ENCODE measurements around the gene FLRT1.

The FLRT1 gene

GRCh38 chr11:64026575-64027205 lies 9.0 kb upstream of the FLRT1 start:
- TF ChIP-seq CTCF (IDR thresholded peaks at IDR 0.05; ENCODE audit: low read depth, low read length) = no peak
- no peak for DNase-seq (ENCODE audit: extremely low read depth, low read depth)

GRCh38 chr11:64027651-64028397 lies 7.9 kb upstream of the FLRT1 start:
- DNase-seq (ENCODE audit: extremely low read depth, low read depth) = no peak
- TF ChIP-seq CTCF (IDR thresholded peaks at IDR 0.05; ENCODE audit: low read depth, low read length) = no peak

- DNase-seq (ENCODE audit: extremely low read depth, low read depth) = no peak
- TF ChIP-seq CTCF (IDR thresholded peaks at IDR 0.05; ENCODE audit: low read depth, low read length) = no peak
Measured at GRCh38 chr11:64028398-64029115, 7.2 kb upstream of the FLRT1 start.

GRCh38 chr11:64029773-64030172 lies 6.0 kb upstream of the FLRT1 start:
- TF ChIP-seq CTCF (IDR thresholded peaks at IDR 0.05; ENCODE audit: low read depth, low read length) = no peak
- DNase-seq (ENCODE audit: extremely low read depth, low read depth) = no peak

- DNase-seq (ENCODE audit: extremely low read depth, low read depth) = no peak
- TF ChIP-seq CTCF (IDR thresholded peaks at IDR 0.05; ENCODE audit: low read depth, low read length) = no peak
Measured at GRCh38 chr11:64031001-64031400, 4.7 kb upstream of the FLRT1 start.

GRCh38 chr11:64032050-64032449 lies 3.7 kb upstream of the FLRT1 start:
- no peak for TF ChIP-seq CTCF (IDR thresholded peaks at IDR 0.05; ENCODE audit: low read depth, low read length)
- no peak for DNase-seq (ENCODE audit: extremely low read depth, low read depth)

- no peak for TF ChIP-seq CTCF (IDR thresholded peaks at IDR 0.05; ENCODE audit: low read depth, low read length)
- no peak for DNase-seq (ENCODE audit: extremely low read depth, low read depth)
Measured at GRCh38 chr11:64034411-64034811, 1.3 kb upstream of the FLRT1 start.

Data from AG09319 (cell line).